ENCODE measurements around the gene UAP1.
A peak's percentile ranks its signal among the peaks of the same experiment; 100 is the strongest.

Gene UAP1

GRCh38 chr1:162617513-162617912 lies 56.0 kb downstream of the UAP1 start:
- no peak for TF ChIP-seq ZNF274 (IDR thresholded peaks at IDR 0.05; ENCODE audit: low read depth, low read length)
- H3K4me3 ChIP-seq (ENCODE audit: low read length), result no peak overlapping the region

GRCh38 chr1:162619076-162619475 lies 57.6 kb downstream of the UAP1 start:
- TF ChIP-seq ZNF274 (IDR thresholded peaks at IDR 0.05; ENCODE audit: low read depth, low read length), result no peak

GRCh38 chr1:162621256-162621655 lies 59.7 kb downstream of the UAP1 start:
- no peak overlapping the region for H3K4me3 ChIP-seq (ENCODE audit: low read length)
- TF ChIP-seq ZNF274 (IDR thresholded peaks at IDR 0.05; ENCODE audit: low read depth, low read length), result no peak

More at GRCh38 chr1:162619076-162619475, 57.6 kb downstream of the UAP1 start:
- no peak overlapping the region for H3K4me3 ChIP-seq (ENCODE audit: low read length)

GRCh38 chr1:162625679-162626078 lies 64.2 kb downstream of the UAP1 start:
- no peak for TF ChIP-seq ZNF274 (IDR thresholded peaks at IDR 0.05; ENCODE audit: low read depth, low read length)
- H3K4me3 ChIP-seq (ENCODE audit: low read length), result no peak overlapping the region

- no peak for TF ChIP-seq ZNF274 (IDR thresholded peaks at IDR 0.05; ENCODE audit: low read depth, low read length)
- H3K4me3 ChIP-seq (ENCODE audit: low read length), result no peak overlapping the region
Measured at GRCh38 chr1:162626094-162626493, 64.6 kb downstream of the UAP1 start.

- no peak for TF ChIP-seq ZNF274 (IDR thresholded peaks at IDR 0.05; ENCODE audit: low read depth, low read length)
- H3K4me3 ChIP-seq (ENCODE audit: low read length), result no peak overlapping the region
Measured at GRCh38 chr1:162626761-162627160, 65.2 kb downstream of the UAP1 start.

- TF ChIP-seq ZNF274 (IDR thresholded peaks at IDR 0.05; ENCODE audit: low read depth, low read length), result no peak
- no peak overlapping the region for H3K4me3 ChIP-seq (ENCODE audit: low read length)
Measured at GRCh38 chr1:162627662-162628296, 66.3 kb downstream of the UAP1 start.

GRCh38 chr1:162629077-162629627 lies 67.6 kb downstream of the UAP1 start:
- H3K4me3 ChIP-seq (ENCODE audit: low read length), result no peak overlapping the region
- no peak for TF ChIP-seq ZNF274 (IDR thresholded peaks at IDR 0.05; ENCODE audit: low read depth, low read length)

- no peak for TF ChIP-seq ZNF274 (IDR thresholded peaks at IDR 0.05; ENCODE audit: low read depth, low read length)
- no peak overlapping the region for H3K4me3 ChIP-seq (ENCODE audit: low read length)
Measured at GRCh38 chr1:162629651-162630050, 68.1 kb downstream of the UAP1 start.

GRCh38 chr1:162631546-162632191 lies 70.1 kb downstream of the UAP1 start:
- H3K4me3 ChIP-seq (ENCODE audit: low read length), result peak overlapping the region; percentile 21; the same call in 1 of the 2 replicates

GRCh38 chr1:162632217-162632666 lies 70.7 kb downstream of the UAP1 start, which contains the start of gene DDR2:
Gene DDR2, plus strand, starts transcription at chr1:162632464. Its CDS starts 86,600 bp downstream, at chr1:162719064.
- TF ChIP-seq ZNF274 (IDR thresholded peaks at IDR 0.05; ENCODE audit: low read depth, low read length), result no peak
- H3K4me3 ChIP-seq (ENCODE audit: low read length), result peak within 1 kb of the TSS; percentile 21; the same call in 1 of the 2 replicates

More at GRCh38 chr1:162631546-162632191, 70.1 kb downstream of the UAP1 start:
- no peak for TF ChIP-seq ZNF274 (IDR thresholded peaks at IDR 0.05; ENCODE audit: low read depth, low read length)

- no peak for TF ChIP-seq ZNF274 (IDR thresholded peaks at IDR 0.05; ENCODE audit: low read depth, low read length)
Measured at GRCh38 chr1:162632698-162633080, 71.2 kb downstream of the UAP1 start.

GRCh38 chr1:162633081-162633762 lies 71.7 kb downstream of the UAP1 start:
- TF ChIP-seq ZNF274 (IDR thresholded peaks at IDR 0.05; ENCODE audit: low read depth, low read length), result no peak
- H3K4me3 ChIP-seq (ENCODE audit: low read length), result 0 out of 2 replicates have a peak overlapping the region, but pooled peaks have one; percentile 4

More at GRCh38 chr1:162632698-162633080, 71.2 kb downstream of the UAP1 start:
- H3K4me3 ChIP-seq (ENCODE audit: low read length), result peak overlapping the region; percentile 21; the same call in 1 of the 2 replicates

GRCh38 chr1:162635418-162635817 lies 73.9 kb downstream of the UAP1 start:
- no peak for TF ChIP-seq ZNF274 (IDR thresholded peaks at IDR 0.05; ENCODE audit: low read depth, low read length)
- H3K4me3 ChIP-seq (ENCODE audit: low read length), result no peak overlapping the region

All from GM08714 (cell line).